ENCODE measurements around the gene PIGB. TPM values are rescaled to one million over a fixed set of nuclear protein-coding genes. Genes with fewer than 3 reads are reported as not detected.

The PIGB gene
- total RNA-seq, 2 experiments from 2014 or later = 28.9 to 29.3 TPM

GRCh38 chr15:55357774-55358173, 38.8 kb downstream of the PIGB start:
- no peaks in the 10 kb centered on the region for H3K9me3 Mint-ChIP-seq
- DNase-seq = no peak
- ChIA-PET POLR2A (interaction anchor here (0.6 to 1.0 kb wide), 2 partner anchors 35 to 77 kb away, joined by 3 to 4 read pairs; no protein-coding TSS in a partner anchor), CTCF (interaction anchor here (2.4 kb wide), 1 partner anchor 82 kb away, joined by 8 read pairs; no protein-coding TSS in a partner anchor)
- H3K4me1 Mint-ChIP-seq = no peaks in the 10 kb centered on the region
- H3K36me3 Mint-ChIP-seq (ENCODE audit: low read depth) = peaks cover 33% of the 10 kb centered on the region
- no peak overlapping the region for H3K27ac Mint-ChIP-seq
- H3K27me3 Mint-ChIP-seq = no peaks in the 10 kb centered on the region
- no peak overlapping the region for H3K4me3 Mint-ChIP-seq

- DNase-seq = no peak
- H3K27me3 Mint-ChIP-seq = no peaks in the 10 kb centered on the region
- peaks cover 36% of the 10 kb centered on the region for H3K36me3 Mint-ChIP-seq (ENCODE audit: low read depth)
- POLR2A ChIA-PET = interaction anchor here (0.8 to 1.5 kb wide), 2 partner anchors 11 to 39 kb away, joined by 3 to 6 read pairs; partner anchors contain the start of genes PIGB and PIGBOS1
- H3K4me1 Mint-ChIP-seq = no peaks in the 10 kb centered on the region
- H3K4me3 Mint-ChIP-seq = no peak overlapping the region
- no peak overlapping the region for H3K27ac Mint-ChIP-seq
- CTCF ChIA-PET = interaction anchor here (2.4 kb wide), 1 partner anchor 81 kb away, joined by 8 read pairs; no protein-coding TSS in a partner anchor
- no peaks in the 10 kb centered on the region for H3K9me3 Mint-ChIP-seq
These were observed 39.4 kb downstream of the PIGB start for GRCh38 chr15:55358471-55358870.

- no peaks in the 10 kb centered on the region for H3K9me3 Mint-ChIP-seq
- H3K4me1 Mint-ChIP-seq = no peaks in the 10 kb centered on the region
- ChIA-PET POLR2A (interaction anchor here (0.6 kb wide), 1 partner anchor 1388 kb away, joined by 3 read pairs; no protein-coding TSS in a partner anchor), CTCF (interaction anchor here (2.8 kb wide), 1 partner anchor 48 kb away, joined by 11 read pairs; the partner anchor contains the start of genes CCPG1 and PIERCE2)
- no peak overlapping the region for H3K27ac Mint-ChIP-seq
- H3K4me3 Mint-ChIP-seq = no peak overlapping the region
- peaks cover 35% of the 10 kb centered on the region for H3K36me3 Mint-ChIP-seq (ENCODE audit: low read depth)
- no peak for DNase-seq
- no peaks in the 10 kb centered on the region for H3K27me3 Mint-ChIP-seq
These were observed 41.2 kb downstream of the PIGB start for GRCh38 chr15:55360256-55360655.

GRCh38 chr15:55361048-55361447, 42.0 kb downstream of the PIGB start:
- H3K27ac Mint-ChIP-seq = no peak overlapping the region

GRCh38 chr15:55362641-55363040, 43.6 kb downstream of the PIGB start:
- H3K27ac Mint-ChIP-seq = no peak overlapping the region
- H3K4me1 Mint-ChIP-seq = no peaks in the 10 kb centered on the region
- H3K9me3 Mint-ChIP-seq = no peaks in the 10 kb centered on the region
- POLR2A ChIA-PET = no interaction called here
- no peaks in the 10 kb centered on the region for H3K27me3 Mint-ChIP-seq
- no peak overlapping the region for H3K4me3 Mint-ChIP-seq
- CTCF ChIA-PET = no interaction called here
- H3K36me3 Mint-ChIP-seq (ENCODE audit: low read depth) = peaks cover 19% of the 10 kb centered on the region
- no peak for DNase-seq

More at GRCh38 chr15:55361048-55361447, 42.0 kb downstream of the PIGB start:
- H3K36me3 Mint-ChIP-seq (ENCODE audit: low read depth) = peaks cover 29% of the 10 kb centered on the region
- CTCF ChIA-PET = interaction anchor here (2.8 kb wide), 1 partner anchor 47 kb away, joined by 11 read pairs; the partner anchor contains the start of genes CCPG1 and PIERCE2
- H3K4me1 Mint-ChIP-seq = no peaks in the 10 kb centered on the region
- H3K27me3 Mint-ChIP-seq = no peaks in the 10 kb centered on the region
- no peaks in the 10 kb centered on the region for H3K9me3 Mint-ChIP-seq
- H3K4me3 Mint-ChIP-seq = no peak overlapping the region
- POLR2A ChIA-PET = interaction anchor here (0.6 kb wide), 1 partner anchor 1389 kb away, joined by 3 read pairs; no protein-coding TSS in a partner anchor
- DNase-seq = no peak

- peaks cover 2% of the 10 kb centered on the region for H3K4me1 Mint-ChIP-seq
- H3K27ac Mint-ChIP-seq = no peak overlapping the region
- H3K9me3 Mint-ChIP-seq = no peaks in the 10 kb centered on the region
- POLR2A ChIA-PET = no interaction called here
- no peaks in the 10 kb centered on the region for H3K27me3 Mint-ChIP-seq
- no peak for DNase-seq
- H3K36me3 Mint-ChIP-seq (ENCODE audit: low read depth) = peaks cover 14% of the 10 kb centered on the region
- H3K4me3 Mint-ChIP-seq = no peak overlapping the region
- CTCF ChIA-PET = interaction anchor here (1.2 kb wide), 1 partner anchor 68 kb away, joined by 3 read pairs; no protein-coding TSS in a partner anchor
These were observed 48.0 kb downstream of the PIGB start for GRCh38 chr15:55366981-55367380.

GRCh38 chr15:55372701-55373440, 53.8 kb downstream of the PIGB start:
- Mint-ChIP-seq H3K27me3 (no peaks in the 10 kb centered on the region), H3K4me3 (no peak overlapping the region), H3K4me1 (peaks cover 10% of the 10 kb centered on the region), H3K27ac (peak overlapping the region; percentile 9), H3K9me3 (no peaks in the 10 kb centered on the region), H3K36me3 (ENCODE audit: low read depth) (peaks cover 12% of the 10 kb centered on the region)
- CTCF ChIA-PET = interaction anchor here (1.2 to 1.6 kb wide), 3 partner anchors 35 to 67 kb away, joined by 3 to 6 read pairs (median 5); partner anchors contain the start of genes CCPG1 and PIERCE2
- DNase-seq = no peak
- POLR2A ChIA-PET = interaction anchor here (1.2 kb wide), 1 partner anchor 54 kb away, joined by 7 read pairs; the partner anchor contains the start of genes PIGB and PIGBOS1

- DNase-seq = no peak
- H3K9me3 Mint-ChIP-seq = no peaks in the 10 kb centered on the region
- no peaks in the 10 kb centered on the region for H3K27me3 Mint-ChIP-seq
- H3K36me3 Mint-ChIP-seq (ENCODE audit: low read depth) = peaks cover 15% of the 10 kb centered on the region
- ChIA-PET POLR2A (no interaction called here), CTCF (interaction anchor here (0.6 kb wide), 1 partner anchor 209 kb away, joined by 3 read pairs; no protein-coding TSS in a partner anchor)
- no peak overlapping the region for H3K27ac Mint-ChIP-seq
- no peaks in the 10 kb centered on the region for H3K4me1 Mint-ChIP-seq
- H3K4me3 Mint-ChIP-seq = no peak overlapping the region
These were observed 60.1 kb downstream of the PIGB start for GRCh38 chr15:55379095-55379494.

GRCh38 chr15:55381595-55381994, 62.6 kb downstream of the PIGB start:
- no peak overlapping the region for H3K4me3 Mint-ChIP-seq
- ChIA-PET CTCF (no interaction called here), POLR2A (no interaction called here)
- H3K27me3 Mint-ChIP-seq = no peaks in the 10 kb centered on the region
- peaks cover 18% of the 10 kb centered on the region for H3K36me3 Mint-ChIP-seq (ENCODE audit: low read depth)
- no peaks in the 10 kb centered on the region for H3K4me1 Mint-ChIP-seq
- H3K27ac Mint-ChIP-seq = no peak overlapping the region
- DNase-seq = no peak
- H3K9me3 Mint-ChIP-seq = no peaks in the 10 kb centered on the region

- Mint-ChIP-seq H3K27ac (no peak overlapping the region), H3K4me3 (no peak overlapping the region), H3K27me3 (no peaks in the 10 kb centered on the region), H3K9me3 (no peaks in the 10 kb centered on the region), H3K4me1 (peaks cover 2% of the 10 kb centered on the region), H3K36me3 (ENCODE audit: low read depth) (peaks cover 25% of the 10 kb centered on the region)
- POLR2A ChIA-PET = no interaction called here
- CTCF ChIA-PET = interaction anchor here (1.0 to 1.7 kb wide), 2 partner anchors 24 to 52 kb away, joined by 4 to 10 read pairs; partner anchors contain the start of genes CCPG1 and PIERCE2
- no peak for DNase-seq
These were observed 64.7 kb downstream of the PIGB start for GRCh38 chr15:55383687-55384086.

- H3K27me3 Mint-ChIP-seq = no peaks in the 10 kb centered on the region
- ChIA-PET POLR2A (no interaction called here), CTCF (no interaction called here)
- H3K4me3 Mint-ChIP-seq = no peak overlapping the region
- H3K27ac Mint-ChIP-seq = no peak overlapping the region
- H3K9me3 Mint-ChIP-seq = no peaks in the 10 kb centered on the region
- peaks cover 6% of the 10 kb centered on the region for H3K4me1 Mint-ChIP-seq
- peaks cover 25% of the 10 kb centered on the region for H3K36me3 Mint-ChIP-seq (ENCODE audit: low read depth)
- DNase-seq = no peak
These were observed 68.0 kb downstream of the PIGB start for GRCh38 chr15:55387027-55387426.

GRCh38 chr15:55389264-55389607, 70.2 kb downstream of the PIGB start:
- Mint-ChIP-seq H3K36me3 (ENCODE audit: low read depth) (peaks cover 14% of the 10 kb centered on the region), H3K9me3 (no peaks in the 10 kb centered on the region), H3K27me3 (no peaks in the 10 kb centered on the region), H3K4me3 (no peak overlapping the region), H3K27ac (no peak overlapping the region), H3K4me1 (peaks cover 6% of the 10 kb centered on the region)
- no peak for DNase-seq
- ChIA-PET CTCF (no interaction called here), POLR2A (no interaction called here)

GRCh38 chr15:55394694-55395093, 75.7 kb downstream of the PIGB start:
- Mint-ChIP-seq H3K27me3 (no peaks in the 10 kb centered on the region), H3K9me3 (peaks cover 10% of the 10 kb centered on the region), H3K4me3 (no peak overlapping the region), H3K4me1 (no peaks in the 10 kb centered on the region), H3K27ac (no peak overlapping the region), H3K36me3 (ENCODE audit: low read depth) (peaks cover 29% of the 10 kb centered on the region)
- ChIA-PET CTCF (interaction anchor here (0.9 to 1.1 kb wide), 2 partner anchors 14 to 32 kb away, joined by 3 read pairs; partner anchors contain the start of genes CCPG1 and PIERCE2), POLR2A (no interaction called here)
- DNase-seq = no peak

Data from activated CD4-positive, alpha-beta memory T cell treated with anti-CD3 and anti-CD28 coated beads, Interleukin-2, amount 10 ng/mL, durations not matched to agents 7 days and 5 days (primary cell).